ENCODE measurements around the gene KAZN.
A peak's percentile ranks its signal among the peaks of the same experiment; 100 is the strongest.

Gene KAZN

GRCh38 chr1:15014516-15014915, 416.0 kb downstream of the KAZN start:
- no peak for TF ChIP-seq CTCF (IDR thresholded peaks at IDR 0.05)

GRCh38 chr1:15016001-15016400, 417.5 kb downstream of the KAZN start:
- no peak for DNase-seq
- Mint-ChIP-seq H3K36me3 (ENCODE audit: low read depth) (no peaks in the 10 kb centered on the region), H3K27ac (no peak overlapping the region)

More at GRCh38 chr1:15014516-15014915, 416.0 kb downstream of the KAZN start:
- Mint-ChIP-seq H3K9me3 (peaks cover 11% of the 10 kb centered on the region), H3K4me3 (no peak overlapping the region), H3K36me3 (ENCODE audit: low read depth) (peaks cover 13% of the 10 kb centered on the region), H3K4me1 (peaks cover 8% of the 10 kb centered on the region), H3K27ac (no peak overlapping the region), H3K27me3 (ENCODE audit: low read depth, poor library complexity) (peaks cover 6% of the 10 kb centered on the region)
- no peak for DNase-seq

GRCh38 chr1:15016526-15016925, 418.0 kb downstream of the KAZN start:
- Mint-ChIP-seq H3K4me3 (no peak overlapping the region), H3K36me3 (ENCODE audit: low read depth) (no peaks in the 10 kb centered on the region), H3K27ac (no peak overlapping the region), H3K27me3 (ENCODE audit: low read depth, poor library complexity) (peaks cover 2% of the 10 kb centered on the region), H3K9me3 (no peaks in the 10 kb centered on the region), H3K4me1 (peaks cover 12% of the 10 kb centered on the region)
- no peak for DNase-seq
- TF ChIP-seq CTCF (IDR thresholded peaks at IDR 0.05), result no peak

More at GRCh38 chr1:15016001-15016400, 417.5 kb downstream of the KAZN start:
- Mint-ChIP-seq H3K27me3 (ENCODE audit: low read depth, poor library complexity) (peaks cover 6% of the 10 kb centered on the region), H3K4me3 (no peak overlapping the region), H3K4me1 (peaks cover 10% of the 10 kb centered on the region), H3K9me3 (no peaks in the 10 kb centered on the region)
- TF ChIP-seq CTCF (IDR thresholded peaks at IDR 0.05), result no peak

- H3K4me1 Mint-ChIP-seq, result peaks cover 13% of the 10 kb centered on the region
- H3K27ac Mint-ChIP-seq, result no peak overlapping the region
- no peaks in the 10 kb centered on the region for H3K9me3 Mint-ChIP-seq
- H3K27me3 Mint-ChIP-seq (ENCODE audit: low read depth, poor library complexity), result no peaks in the 10 kb centered on the region
- DNase-seq, result no peak
- no peak for TF ChIP-seq CTCF (IDR thresholded peaks at IDR 0.05)
- no peak overlapping the region for H3K4me3 Mint-ChIP-seq
- no peaks in the 10 kb centered on the region for H3K36me3 Mint-ChIP-seq (ENCODE audit: low read depth)
Measured at GRCh38 chr1:15017120-15017519, 418.6 kb downstream of the KAZN start.

GRCh38 chr1:15018767-15019166, 420.3 kb downstream of the KAZN start:
- Mint-ChIP-seq H3K4me1 (peaks cover 27% of the 10 kb centered on the region), H3K9me3 (no peaks in the 10 kb centered on the region), H3K4me3 (no peak overlapping the region), H3K27me3 (ENCODE audit: low read depth, poor library complexity) (no peaks in the 10 kb centered on the region), H3K36me3 (ENCODE audit: low read depth) (no peaks in the 10 kb centered on the region), H3K27ac (no peak overlapping the region)
- TF ChIP-seq CTCF (IDR thresholded peaks at IDR 0.05), result no peak
- no peak for DNase-seq

GRCh38 chr1:15020943-15021745, 422.7 kb downstream of the KAZN start:
- peaks cover 6% of the 10 kb centered on the region for H3K36me3 Mint-ChIP-seq (ENCODE audit: low read depth)
- no peak for DNase-seq
- H3K27ac Mint-ChIP-seq, result peak overlapping the region; percentile 89
- no peak for TF ChIP-seq CTCF (IDR thresholded peaks at IDR 0.05)
- H3K27me3 Mint-ChIP-seq (ENCODE audit: low read depth, poor library complexity), result peaks cover 9% of the 10 kb centered on the region
- H3K9me3 Mint-ChIP-seq, result no peaks in the 10 kb centered on the region
- peaks cover 39% of the 10 kb centered on the region for H3K4me1 Mint-ChIP-seq
- H3K4me3 Mint-ChIP-seq, result no peak overlapping the region

Measured in nephron progenitor cell (in vitro differentiated cells).